Measurements from ENCODE around the gene PPM1H.

GRCh38 chr12:62647586-62647985 is 287.4 kb downstream of the PPM1H start:
- TF ChIP-seq CTCF (IDR thresholded peaks at IDR 0.05; ENCODE audit: low read length) (no peak), EZH2 (IDR thresholded peaks at IDR 0.05; ENCODE audit: borderline replicate concordance, low read length) (no peak)

Data from OCI-LY1 (cell line).